Activated gamma-delta T cell treated with Interleukin-2 at 50 U/mL for 16 hours (primary cell): ENCODE results near the gene ZNF598.
"Not testable (repeated sequence)": the region's sequence is repeated elsewhere in the genome, so short reads cannot be mapped to it uniquely, and the experiment has no call there.

ENCODE experiments used
- DNase-seq: peaks from one replicate; pipeline ENCODE4 v3.0.0-alpha.2; 2020

ZNF598 gene

DNA sequence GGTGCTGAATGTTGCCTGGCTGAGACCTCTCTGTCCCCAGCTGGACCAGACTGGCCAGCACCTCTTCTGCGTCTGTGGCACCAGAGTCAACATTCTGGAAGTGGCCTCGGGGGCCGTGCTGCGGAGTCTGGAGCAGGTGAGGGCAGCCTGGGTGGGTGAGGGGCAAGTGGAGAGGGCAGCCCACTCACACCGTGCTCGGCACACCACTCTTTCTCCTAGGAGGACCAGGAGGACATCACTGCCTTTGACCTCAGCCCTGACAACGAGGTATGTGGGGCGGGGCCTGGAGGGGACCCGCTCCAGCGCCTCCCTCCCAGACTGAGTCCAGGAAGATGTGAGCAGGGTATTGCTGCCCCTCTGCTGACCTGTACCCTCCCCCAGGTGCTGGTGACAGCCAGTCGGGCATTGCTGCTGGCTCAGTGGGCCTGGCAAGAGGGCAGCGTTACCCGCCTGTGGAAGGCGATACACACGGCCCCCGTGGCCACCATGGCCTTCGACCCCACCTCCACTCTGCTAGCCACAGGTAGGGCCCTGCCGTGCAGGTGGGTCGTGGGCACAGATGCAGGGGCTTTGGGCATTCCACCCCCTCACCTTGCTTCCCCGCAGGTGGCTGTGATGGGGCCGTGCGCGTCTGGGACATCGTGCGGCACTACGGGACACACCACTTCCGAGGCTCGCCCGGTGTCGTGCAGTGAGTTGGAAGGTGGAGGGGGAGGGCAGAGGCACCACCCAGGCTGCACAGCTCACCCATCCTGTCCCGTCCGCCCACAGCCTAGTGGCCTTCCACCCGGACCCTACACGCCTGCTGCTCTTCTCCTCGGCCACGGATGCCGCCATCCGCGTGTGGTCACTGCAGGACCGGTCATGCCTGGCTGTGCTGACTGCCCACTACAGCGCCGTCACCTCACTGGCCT lies 35.2 kb downstream of the ZNF598 start:
- no peak for DNase-seq

DNA sequence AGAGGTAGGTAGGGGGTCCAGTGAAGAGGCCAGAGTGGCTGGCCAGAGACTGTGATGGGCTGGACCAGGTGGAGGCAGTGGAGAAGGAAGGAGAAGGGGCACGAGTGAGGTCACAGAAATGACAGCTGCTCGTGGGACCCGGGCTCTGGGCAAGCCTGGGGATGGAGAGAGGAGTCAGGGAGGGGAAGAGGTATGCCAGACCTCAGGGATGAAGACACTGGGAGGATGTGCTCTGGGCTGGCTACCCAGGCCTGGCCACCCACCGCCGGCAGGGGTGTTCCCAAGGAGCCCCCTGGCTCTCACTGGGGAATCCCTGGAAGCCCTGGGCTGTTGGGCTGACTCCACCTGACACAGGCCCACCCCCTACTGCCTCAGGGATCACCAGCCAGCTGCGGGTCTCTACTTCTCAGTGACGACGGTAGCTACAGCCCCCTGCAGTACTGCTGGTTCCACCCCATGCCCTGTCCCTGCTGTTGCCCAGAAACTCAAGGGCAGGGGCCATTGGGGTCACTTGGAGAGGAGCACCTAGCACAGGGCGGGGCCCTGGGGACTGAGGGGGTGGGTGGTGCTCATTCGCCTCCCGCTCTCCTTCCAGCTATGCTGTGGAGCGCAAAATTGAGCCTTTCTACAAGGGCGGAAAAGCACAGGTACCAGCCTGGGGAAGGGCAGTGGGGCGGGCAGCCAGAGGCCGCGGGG lies 36.0 kb downstream of the ZNF598 start:
- no peak for DNase-seq

DNA sequence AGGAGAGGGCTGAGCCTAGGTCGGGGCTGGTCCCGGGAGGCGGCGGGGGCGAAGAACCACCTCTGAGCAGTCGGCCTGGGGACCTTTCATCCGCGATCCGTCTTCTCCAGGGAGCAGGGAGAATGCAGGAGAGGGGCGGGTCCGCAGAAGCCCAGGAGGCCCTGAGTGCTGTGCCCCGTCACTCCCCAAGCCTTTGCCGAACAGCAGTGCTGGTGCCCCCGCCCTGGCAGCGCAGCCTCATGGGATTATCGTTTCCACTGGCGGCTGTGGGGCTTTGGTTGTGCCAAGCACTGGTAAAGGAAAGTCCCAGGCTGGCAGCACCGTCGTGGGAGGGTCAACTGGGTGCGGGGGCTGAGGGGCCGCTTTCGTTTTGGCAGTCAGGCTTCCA lies 37.1 kb downstream of the ZNF598 start:
- no peak for DNase-seq

DNA sequence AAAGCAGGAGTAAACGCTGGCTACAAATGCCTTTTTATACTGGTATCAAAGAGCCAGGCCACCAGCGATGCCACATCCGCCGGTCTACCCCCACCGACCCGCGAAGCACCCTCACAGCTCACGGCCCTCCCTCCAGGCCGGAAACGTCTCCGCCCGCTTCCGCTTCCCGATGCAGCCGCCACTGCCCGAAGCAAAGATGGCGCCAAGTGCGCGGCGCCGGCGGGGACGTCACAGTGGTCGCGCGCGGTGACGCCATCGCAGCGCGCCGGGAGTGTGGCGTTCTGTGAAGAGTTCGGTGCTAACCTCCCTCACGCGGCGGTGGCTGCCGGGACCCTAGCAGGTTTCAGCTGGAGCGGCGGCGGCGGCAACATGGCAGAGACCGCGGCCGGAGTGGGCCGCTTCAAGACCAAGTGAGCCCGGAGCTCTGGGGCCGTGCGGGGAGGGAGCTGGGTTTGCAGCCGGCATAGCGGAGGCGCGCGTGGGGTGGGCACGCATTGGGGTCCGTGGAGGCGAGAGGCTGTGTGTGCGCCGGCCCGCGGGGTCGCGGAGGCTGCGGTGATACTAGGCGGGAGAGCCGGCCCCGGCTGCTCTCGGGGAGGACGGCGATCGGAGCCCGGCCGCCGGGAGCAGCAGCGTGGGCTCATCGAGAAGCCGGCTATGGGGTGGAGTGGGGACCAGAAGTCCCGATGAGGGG lies 37.7 kb downstream of the ZNF598 start, which contains the start of gene TBL3:
Gene TBL3, plus strand, starts transcription at position 258 of the 694 bp plus-strand sequence. Its CDS starts 112 bp downstream, at position 370.
- DNase-seq: peak; percentile 97

DNA sequence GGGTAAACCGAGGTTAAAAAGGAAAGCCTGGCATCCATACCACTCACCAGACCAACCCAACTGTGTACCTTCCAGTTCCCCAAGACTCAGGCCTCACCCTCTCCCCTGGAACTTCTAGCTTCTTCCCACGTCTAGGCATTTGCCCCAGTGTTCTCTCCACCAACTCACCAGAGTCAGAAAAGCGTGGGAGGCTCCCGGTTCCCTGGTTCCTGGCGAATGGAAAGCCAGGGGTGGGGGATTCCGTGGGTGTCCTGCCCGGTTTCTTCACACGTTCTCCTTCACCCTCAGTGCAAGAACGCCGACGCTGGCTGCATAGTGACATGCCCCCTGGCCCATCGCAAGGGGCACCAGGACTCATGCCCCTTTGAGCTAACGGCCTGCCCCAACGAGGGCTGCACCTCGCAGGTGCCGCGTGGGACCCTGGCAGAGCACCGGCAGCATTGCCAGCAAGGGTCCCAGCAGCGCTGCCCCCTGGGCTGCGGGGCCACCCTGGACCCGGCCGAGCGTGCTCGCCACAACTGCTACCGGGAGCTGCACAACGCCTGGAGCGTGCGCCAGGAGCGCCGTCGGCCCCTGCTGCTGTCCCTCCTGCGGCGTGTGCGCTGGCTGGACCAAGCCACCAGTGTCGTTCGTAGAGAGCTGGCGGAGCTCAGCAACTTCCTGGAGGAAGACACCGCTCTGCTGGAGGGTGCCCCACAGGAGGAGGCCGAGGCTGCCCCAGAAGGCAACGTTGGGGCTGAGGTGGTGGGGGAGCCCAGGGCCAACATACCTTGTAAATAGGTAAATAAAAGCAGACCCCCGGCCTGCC lies 41.3 kb downstream of the ZNF598 start:
- DNase-seq: no peak

DNA sequence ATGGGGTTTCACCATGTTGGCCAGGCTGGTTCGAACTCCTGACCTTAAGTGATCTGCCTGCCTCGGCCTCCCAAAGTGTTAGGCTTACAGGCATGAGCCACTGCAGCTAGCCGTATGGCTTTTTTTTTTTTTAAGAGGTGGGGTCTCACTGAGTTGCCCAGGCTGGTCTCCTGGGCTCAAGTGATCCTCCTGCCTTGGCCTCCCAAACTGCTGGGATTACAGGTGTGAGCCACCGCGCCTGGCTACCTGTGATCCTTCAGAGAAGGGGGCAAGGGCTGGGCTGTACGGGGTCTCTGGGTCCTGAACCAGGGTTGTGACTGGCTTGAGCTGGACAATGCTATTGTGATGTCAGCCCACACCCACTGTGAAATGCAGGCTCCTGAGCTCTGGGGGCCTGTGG lies 43.2 kb downstream of the ZNF598 start, which contains the start of gene RNF151:
Gene RNF151, plus strand, starts transcription at position 397 of the 400 bp plus-strand sequence. CDS start 26 bp downstream, outside the sequence.
- no peak for DNase-seq

DNA sequence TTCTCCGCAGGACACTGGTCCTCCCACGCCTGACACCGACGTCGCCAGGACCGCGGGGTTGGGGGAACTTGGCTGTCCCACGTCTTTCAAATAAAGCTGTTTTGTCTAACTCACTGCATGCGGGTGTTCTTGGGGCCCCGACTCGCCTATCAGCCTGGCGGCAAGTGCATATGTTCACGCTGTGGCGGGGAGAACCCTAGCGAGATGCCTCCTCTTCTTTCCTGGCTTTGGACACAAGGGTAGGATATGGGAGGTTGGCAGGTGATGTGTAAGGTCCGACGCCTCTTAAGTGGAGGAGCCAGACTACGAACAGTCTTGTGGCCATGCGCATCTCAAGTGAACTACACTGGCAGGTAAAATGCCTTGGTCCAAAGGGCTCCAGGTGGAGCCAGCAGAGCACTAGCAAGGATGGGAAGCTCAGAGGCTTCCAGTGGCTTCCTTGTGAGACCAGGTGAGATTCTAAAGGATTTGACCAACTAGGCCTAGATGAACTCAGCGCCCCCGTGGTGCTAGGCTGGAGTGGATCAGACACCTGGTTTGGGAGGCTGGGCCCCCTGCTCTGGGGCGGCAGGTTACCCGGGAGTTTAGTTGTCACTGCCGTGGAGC lies 44.1 kb downstream of the ZNF598 start:
- DNase-seq: no peak

DNA sequence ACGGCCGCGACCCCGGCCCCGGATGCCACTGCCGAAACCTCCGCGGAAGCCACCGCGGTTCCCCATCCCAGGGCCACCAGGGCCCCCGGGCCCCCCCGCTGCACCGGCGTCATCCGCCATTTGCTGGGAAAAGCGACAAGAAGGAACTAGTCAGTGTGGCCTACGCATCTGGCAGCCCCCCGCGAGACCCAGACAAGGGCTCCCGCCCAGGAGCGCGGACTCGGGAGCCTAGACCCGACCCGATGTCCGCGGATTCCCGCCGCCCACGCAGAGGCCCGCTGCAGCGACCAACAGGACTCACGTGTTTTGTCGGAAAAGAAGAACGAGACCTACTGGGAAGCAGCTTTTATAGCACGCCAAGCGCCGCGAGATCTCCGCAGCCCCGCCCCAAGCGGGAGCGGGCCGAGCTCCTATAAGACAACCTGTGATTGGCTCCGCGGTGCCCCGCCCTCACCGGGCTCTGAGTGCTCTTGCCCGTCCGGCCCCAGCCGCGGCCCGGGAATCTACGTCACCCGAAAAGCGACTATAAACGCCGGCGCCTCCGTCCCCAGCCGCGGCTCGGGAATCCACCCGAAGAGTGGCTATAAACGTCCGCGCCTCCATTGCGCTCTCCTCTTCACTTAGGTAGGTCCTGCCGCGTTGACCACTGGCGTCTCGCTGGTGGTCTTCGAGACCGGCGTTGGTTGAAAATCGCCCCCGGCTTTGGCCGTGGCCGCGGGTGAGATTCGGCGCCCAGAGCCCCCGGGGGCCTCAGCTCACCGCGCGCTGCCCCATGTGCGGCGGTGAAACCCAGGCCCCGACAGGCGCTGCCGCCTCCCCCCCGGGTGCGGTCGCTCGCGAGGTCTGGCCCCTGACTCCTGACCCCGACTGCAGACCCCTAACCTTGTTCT lies 44.9 kb downstream of the ZNF598 start, which contains the start of gene RPS2:
Gene RPS2, minus strand, starts transcription at position 321 of the 890 bp plus-strand sequence. Its CDS starts 201 bp downstream, at position 120.
- peak; percentile 98 for DNase-seq

DNA sequence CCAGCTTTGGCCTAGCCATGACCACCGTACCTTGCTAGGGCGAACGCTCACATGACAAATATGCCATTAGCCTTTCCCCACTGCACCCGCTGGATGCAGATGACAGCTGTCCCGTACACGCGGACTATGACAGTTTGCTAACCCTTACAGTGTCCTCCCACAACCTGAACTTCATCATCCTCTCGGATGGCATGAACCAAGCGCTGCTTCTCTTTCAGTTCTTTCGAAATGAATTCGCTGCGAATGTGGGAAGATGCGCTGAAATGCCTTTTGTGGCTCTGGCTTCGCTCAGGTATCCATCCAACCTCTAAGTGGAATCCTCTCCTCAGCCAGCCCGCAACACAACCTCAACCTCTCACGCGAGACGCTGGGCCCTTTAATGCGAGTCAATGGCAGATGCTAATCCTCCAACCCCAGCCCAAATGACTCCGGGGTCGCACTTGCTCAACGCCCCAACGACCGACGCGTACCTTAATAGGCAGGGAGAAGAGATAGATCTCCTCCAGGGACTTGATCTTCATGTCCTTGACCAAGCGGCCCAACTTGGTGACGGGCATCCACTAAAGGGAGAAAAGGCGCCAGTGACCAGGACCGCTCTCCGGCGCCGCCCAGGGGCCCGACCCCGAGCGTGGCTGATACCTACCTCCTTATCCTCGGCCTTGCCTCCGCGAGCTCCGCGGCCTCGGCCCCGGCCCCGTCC lies 45.7 kb downstream of the ZNF598 start:
- DNase-seq: no peak

DNA sequence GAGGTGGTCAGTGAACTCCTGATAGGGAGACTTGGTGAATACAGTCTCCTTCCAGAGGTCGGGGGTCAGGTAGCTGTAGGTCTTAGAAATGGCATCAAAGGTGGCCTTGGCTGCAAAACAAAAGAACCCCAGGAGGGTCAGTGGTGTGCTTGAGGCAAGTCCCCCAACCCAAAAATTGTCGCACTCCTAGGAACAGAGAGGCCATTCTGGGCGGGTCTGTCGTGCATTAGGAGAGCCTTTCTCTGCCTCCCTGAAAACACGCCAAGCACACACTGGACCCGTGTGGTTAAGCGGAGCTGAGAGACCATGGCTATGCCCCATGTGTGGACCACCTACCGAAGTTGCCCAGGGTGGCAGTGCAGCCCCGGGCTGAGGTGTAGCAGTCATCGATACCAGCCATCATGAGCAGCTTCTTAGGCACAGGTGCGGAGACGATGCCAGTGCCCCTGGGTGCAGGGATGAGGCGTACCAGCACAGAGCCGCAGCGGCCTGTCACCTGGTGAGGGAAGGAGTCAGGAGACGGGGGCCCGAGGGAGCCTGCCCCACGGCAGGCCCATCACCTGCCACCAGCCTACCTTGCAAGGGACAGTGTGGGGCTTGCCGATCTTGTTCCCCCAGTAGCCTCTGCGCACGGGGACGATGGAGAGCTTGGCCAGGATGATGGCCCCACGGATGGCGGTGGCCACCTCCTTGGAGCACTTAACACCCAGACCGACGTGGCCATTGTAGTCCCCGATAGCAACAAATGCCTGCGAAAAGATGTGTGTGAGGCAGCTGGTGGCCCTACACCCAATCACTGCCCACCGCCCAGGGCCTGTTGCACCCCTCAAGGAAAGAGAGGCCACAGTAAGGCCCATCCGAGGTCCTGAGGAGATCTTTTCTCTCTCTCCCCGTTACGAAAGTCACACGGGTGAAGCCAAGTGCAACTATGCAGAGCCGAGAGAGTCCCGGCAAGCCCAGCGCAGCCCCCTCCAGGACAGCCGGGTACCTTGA lies 47.2 kb downstream of the ZNF598 start:
- not testable (repeated sequence) for DNase-seq

DNA sequence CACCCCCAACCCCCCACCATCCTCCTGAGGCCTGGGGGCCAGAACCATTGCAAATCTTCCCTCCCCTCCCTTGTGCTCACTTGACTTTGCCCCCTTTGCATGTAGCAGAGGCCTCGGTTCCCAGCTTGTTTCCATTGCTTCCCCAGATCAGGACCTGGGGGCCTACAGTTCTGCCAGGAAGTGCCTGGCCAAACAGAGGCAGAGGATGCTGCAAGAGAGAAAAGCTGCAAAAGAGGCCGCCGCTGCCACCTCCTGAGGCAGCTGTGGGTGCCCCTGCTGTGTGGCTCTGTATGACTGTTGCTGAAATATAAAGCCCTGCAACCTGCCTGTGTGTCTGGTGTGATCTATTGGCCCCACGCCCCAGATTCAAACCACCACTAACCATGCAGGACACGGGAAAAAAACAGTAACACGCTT lies 48.0 kb downstream of the ZNF598 start:
- DNase-seq: no peak

DNA sequence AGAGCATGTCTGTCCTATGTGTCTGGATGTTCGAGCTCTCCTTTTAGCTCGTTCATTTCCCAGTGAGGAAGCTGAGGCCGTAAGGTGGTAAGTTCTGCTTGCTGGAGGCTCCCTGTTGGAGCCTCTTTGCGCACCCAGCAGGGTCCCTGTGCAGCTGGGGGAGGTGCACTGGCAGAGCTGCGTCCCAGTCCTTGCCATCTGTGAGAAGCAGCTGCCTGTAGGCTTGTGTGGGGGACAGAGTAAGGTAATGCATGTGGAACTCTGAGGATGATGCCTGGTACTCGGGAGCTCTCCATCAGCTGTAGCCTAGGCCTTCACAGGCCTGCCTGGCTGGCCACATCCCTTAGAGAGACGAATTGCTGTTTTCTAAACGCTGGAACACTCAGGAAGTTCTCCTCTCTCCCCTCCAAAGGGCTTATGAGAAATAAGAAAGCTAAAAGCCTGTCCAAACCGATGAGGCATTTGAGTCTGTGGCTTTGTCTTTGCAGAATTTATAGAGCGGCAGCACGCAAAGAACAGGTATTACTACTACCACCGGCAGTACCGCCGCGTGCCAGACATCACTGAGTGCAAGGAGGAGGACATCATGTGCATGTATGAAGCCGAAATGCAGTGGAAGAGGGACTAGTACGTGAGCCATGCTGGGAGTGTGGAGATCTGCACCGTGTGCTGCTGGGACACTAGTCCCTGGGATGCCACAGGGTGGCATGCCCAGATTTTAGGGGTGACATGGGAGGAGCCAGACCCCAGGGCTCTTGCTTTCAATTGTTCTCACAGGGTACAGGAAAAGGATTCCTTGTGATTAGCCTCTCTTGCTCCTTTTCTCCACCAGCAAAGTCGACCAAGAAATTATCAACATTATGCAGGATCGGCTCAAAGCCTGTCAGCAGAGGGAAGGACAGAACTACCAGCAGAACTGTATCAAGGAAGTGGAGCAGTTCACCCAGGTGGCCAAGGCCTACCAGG lies 48.7 kb downstream of the ZNF598 start:
- no peak for DNase-seq

DNA sequence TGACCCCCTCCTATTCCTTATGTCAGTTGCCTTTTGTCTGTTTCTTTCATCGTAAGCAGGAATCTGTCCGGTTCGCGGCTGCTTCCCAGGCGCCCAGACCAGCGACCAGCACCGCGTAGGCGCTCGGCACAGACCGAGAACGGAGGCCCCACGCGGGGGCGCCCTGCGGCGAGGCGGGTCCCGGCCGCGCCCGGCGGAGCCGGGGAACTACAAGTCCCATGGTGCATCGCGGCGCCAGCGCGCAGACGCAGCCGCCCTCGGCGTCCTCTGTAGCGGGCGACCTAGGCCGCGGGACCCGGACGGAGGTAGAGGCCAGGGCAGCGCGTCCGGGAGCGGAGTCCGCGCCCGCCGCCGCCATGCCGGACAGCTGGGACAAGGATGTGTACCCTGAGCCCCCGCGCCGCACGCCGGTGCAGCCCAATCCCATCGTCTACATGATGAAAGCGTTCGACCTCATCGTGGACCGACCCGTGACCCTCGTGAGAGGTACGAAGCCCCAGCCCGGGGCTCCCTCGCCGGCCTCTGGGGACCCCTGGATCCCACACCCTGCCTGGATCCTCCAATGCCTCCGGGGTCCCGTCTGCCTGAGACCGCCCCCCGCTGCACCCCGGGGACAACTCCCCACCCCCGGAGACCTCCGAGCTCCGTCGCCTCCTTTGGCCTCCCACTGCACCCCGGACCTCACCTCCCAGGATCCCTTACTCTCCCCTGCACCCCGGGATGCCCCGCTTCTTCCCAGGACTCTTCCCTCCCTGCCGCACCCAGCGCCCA lies 50.2 kb downstream of the ZNF598 start, which contains the start of gene NDUFB10:
Gene NDUFB10, plus strand, starts transcription at position 270 of the 771 bp plus-strand sequence. Its CDS starts 87 bp downstream, at position 357.
- DNase-seq: peak; percentile 90

DNA sequence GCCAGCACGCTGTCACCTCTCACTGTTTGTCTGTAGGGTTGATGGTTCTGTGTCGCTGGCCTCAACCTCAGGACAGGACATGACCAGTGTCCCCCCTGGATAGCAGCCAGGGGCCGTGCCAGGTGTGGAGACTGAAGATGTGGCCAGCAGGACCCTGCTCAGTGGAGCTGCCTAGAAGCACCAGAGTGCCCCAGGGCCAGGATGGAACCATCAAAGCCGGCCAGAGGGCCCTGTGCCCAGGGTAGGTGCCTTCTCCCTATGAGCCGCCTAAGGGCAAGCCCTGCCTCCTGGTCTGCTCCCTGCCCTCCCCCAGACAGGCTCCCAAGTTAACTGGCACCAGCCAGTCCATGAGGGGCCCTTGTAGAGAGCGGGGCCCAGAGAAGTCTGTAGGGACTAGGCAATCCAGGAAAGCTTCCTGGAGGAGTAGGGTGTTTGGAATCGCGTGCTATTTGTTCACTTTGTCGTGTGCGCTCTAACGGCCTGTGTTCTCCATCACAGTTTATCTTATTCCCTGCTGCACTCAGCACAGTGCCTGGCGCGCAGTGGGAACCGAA lies 50.8 kb downstream of the ZNF598 start:
- no peak for DNase-seq

DNA sequence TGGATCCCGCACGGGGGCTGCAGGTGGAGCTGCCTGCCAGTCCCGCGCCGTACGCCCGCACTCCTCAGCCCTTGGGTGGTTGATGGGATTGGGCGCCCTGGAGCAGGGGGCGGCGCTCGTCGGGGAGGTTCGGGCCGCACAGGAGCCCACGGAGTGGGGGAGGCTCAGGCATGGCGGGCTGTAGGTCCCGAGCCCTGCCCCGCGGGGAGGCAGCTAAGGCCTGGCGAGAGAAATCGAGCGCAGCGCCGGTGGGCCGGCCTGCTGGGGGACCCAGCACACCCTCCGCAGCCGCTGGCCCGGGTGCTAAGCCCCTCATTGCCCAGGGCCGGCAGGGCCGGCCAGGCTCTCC lies 51.5 kb downstream of the ZNF598 start:
- DNase-seq: not testable (repeated sequence)
